GM06990 (cell line): Measurements from ENCODE around the gene CDHR2.
A peak's percentile ranks its signal among the peaks of the same experiment; 100 is the strongest.

Experiments used
- DNase-seq: peaks from one replicate; pipeline ENCODE4 v3.0.0-alpha.2; 2011; ENCODE audit not compliant: insufficient read length; ENCODE audit errors: extremely low read depth
- H3K27me3 ChIP-seq: replicated peaks from 2 replicates; pipeline ENCODE4 v1.6.0; 2011; ENCODE audit warnings: low read length; ENCODE audit not compliant: control insufficient read depth, insufficient read depth
- H3K36me3 ChIP-seq: 2 replicates; pipeline ENCODE4 v1.5.1; 2011; ENCODE audit warnings: low read length; ENCODE audit not compliant: control insufficient read depth, insufficient read depth
- H3K4me3 ChIP-seq: replicated peaks from 2 replicates; pipeline ENCODE4 v1.5.1; 2011; ENCODE audit warnings: low read depth, mild to moderate bottlenecking, control low read depth, low read length
- TF ChIP-seq, protein P1 (sequence below): IDR thresholded peaks from 2 replicates; pipeline ENCODE4 v1.5.1; 2011; ENCODE audit warnings: low read length, control low read depth, mild to moderate bottlenecking, inconsistent platforms; ENCODE audit not compliant: insufficient read depth, poor library complexity, severe bottlenecking

CDHR2 gene

DNA sequence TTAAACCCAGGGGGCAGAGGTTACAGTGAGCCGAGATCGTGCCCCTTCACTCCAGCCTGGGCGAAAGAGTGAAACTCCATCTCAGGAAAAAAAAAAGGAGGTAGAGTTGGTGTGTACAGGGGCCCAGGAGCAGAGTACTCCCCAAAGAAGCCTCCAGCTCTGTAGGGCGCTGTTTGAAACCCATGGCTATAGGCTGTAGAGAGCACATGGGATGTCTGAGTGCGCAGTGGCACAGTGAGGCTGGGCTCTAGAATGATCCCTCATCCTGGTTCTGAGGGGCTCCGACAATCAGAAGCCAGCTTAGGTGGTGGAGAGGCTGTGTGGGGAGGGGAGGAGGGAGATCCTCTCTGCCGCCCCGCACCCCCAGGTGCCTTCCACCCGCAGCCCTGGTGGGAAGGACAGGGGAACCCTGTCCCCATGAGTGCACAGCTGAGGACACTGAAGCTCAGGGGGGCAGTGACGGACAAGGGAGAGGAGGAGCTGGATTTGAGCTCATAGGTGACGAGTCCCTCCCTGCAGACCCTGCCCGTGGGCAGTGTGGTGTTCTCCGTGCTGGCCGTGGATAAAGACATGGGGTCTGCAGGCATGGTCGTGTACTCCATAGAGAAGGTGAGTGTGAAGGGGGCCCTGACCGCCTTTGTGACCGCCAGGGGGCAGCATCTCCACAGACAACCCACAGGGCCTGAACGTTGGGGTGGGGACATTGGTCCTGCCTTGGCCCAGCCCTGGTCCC, 24.6 kb downstream of the CDHR2 start:
- Histone ChIP-seq H3K36me3 (no peaks in the 10 kb centered on the region), H3K4me3 (no peak overlapping the region), H3K27me3 (no peaks in the 10 kb centered on the region)
- TF ChIP-seq, protein P1, sequence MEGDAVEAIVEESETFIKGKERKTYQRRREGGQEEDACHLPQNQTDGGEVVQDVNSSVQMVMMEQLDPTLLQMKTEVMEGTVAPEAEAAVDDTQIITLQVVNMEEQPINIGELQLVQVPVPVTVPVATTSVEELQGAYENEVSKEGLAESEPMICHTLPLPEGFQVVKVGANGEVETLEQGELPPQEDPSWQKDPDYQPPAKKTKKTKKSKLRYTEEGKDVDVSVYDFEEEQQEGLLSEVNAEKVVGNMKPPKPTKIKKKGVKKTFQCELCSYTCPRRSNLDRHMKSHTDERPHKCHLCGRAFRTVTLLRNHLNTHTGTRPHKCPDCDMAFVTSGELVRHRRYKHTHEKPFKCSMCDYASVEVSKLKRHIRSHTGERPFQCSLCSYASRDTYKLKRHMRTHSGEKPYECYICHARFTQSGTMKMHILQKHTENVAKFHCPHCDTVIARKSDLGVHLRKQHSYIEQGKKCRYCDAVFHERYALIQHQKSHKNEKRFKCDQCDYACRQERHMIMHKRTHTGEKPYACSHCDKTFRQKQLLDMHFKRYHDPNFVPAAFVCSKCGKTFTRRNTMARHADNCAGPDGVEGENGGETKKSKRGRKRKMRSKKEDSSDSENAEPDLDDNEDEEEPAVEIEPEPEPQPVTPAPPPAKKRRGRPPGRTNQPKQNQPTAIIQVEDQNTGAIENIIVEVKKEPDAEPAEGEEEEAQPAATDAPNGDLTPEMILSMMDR, result peak; percentile 90
- DNase-seq, result peak; percentile 47

DNA sequence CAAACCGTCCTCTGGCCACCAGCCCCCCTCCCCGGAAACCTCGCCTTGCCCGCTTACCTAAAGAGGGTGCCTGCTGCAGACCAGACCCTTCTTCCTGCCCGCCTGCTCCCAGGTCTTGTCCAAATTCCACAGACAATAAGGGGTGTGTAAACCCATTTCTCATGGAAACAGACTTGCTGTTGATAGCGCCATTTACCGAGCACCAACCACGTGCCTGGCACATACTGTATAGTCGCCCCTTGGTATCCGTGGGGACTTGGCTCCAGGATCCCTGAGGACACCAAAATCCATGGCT, 25.1 kb downstream of the CDHR2 start:
- Histone ChIP-seq H3K36me3 (no peaks in the 10 kb centered on the region), H3K27me3 (no peaks in the 10 kb centered on the region), H3K4me3 (no peak overlapping the region)
- TF ChIP-seq, protein P1, result no peak
- DNase-seq, result no peak

GRCh38 chr5:176575066-176575465, 25.9 kb downstream of the CDHR2 start:
- no peaks in the 10 kb centered on the region for H3K27me3 ChIP-seq
- H3K4me3 ChIP-seq, result no peak overlapping the region
- TF ChIP-seq, protein P1, result no peak
- H3K36me3 ChIP-seq, result no peaks in the 10 kb centered on the region
- no peak for DNase-seq

GRCh38 chr5:176575488-176576422, 26.6 kb downstream of the CDHR2 start:
- no peaks in the 10 kb centered on the region for H3K36me3 ChIP-seq
- TF ChIP-seq, protein P1, result no peak
- no peak overlapping the region for H3K4me3 ChIP-seq
- no peaks in the 10 kb centered on the region for H3K27me3 ChIP-seq
- DNase-seq, result no peak

GRCh38 chr5:176577312-176578176, 28.4 kb downstream of the CDHR2 start:
- Histone ChIP-seq H3K36me3 (no peaks in the 10 kb centered on the region), H3K27me3 (no peaks in the 10 kb centered on the region), H3K4me3 (no peak overlapping the region)
- TF ChIP-seq, protein P1, result no peak
- DNase-seq, result no peak
